NCI-H226 (cell line): ENCODE results near the gene DSCAM.

Experiments
- DNase-seq: peaks from one replicate; pipeline ENCODE4 v3.0.0-alpha.2; 2015

The DSCAM gene

DNA sequence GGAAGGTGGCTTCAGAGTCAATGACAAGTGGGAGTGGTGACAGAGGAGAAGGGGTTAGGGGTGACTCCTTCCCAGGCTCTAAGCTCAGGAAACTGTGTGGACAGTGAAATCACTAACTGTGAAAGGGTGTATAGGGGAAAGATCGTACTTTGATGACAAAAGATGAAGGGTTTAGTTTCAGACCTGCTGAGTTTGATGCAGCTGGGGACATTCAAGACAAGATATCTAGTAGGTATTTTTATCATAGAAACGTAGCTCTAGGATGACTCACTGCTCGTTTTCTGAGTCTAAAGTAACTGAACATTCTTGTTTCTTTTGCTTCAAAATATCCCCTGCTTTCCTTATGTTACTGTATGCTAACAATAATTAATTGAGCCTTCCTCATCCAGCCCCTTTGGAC lies 830.7 kb downstream of the DSCAM start:
- DNase-seq, result no peak

- DNase-seq, result no peak
Measured at GRCh38 chr21:40015818-40016217, 831.1 kb downstream of the DSCAM start.

DNA sequence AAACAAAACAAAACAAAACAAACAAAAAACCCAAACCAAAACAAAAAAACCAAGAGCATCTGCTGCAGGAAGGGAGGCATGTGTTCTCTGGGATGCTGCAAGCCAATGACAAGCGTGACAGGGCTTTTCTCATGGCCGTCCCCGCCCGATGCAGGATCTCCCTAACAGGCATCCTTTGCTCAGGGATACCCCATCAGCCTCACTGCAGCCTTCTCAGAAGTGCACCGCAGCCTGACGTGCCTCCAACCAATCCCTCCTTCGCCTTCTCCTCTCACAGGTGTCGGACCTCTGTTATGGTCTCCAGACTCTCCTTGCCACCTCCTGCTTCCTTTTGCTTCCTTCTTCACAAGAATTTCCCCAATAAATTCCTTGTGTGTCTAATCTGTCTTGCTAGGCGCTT lies 832.6 kb downstream of the DSCAM start:
- DNase-seq, result no peak

GRCh38 chr21:40013001-40013735 lies 833.8 kb downstream of the DSCAM start:
- DNase-seq, result no peak

GRCh38 chr21:40011371-40011770 lies 835.6 kb downstream of the DSCAM start:
- DNase-seq, result no peak

GRCh38 chr21:40002978-40003377 lies 844.0 kb downstream of the DSCAM start:
- DNase-seq, result no peak

DNA sequence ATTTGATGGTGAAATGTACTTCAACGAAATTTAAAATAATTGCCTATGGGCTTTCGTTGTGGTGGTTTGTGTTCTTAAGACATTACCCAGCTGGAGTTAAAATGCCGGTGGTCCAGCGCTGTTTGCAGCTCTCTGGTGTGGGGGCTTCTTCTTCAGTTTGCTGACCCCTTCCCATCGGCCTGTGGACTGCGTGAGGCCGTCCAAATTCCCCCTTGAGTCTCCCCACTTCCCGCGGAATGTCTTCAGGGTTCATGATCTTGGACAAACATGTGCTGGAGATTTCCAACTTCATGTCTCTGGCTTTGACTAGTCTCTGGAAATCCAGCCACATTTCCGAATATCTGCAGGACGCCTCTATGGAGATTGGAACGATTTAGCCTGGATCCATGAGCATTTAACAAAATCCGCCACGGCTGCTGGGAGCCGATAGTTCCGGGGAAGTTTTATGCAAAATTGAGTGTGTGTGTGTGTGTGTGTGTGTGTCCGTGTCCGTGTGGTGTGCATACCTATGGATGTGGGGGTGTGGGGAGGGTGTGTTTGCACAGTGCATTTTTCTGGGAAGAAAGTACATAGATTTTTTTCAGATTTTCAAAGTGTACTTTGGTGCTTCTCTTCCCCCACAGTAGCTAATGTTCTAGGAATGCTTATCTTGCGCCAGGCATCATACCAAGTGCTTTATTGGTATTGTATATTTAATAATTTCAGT lies 862.5 kb downstream of the DSCAM start:
- no peak for DNase-seq

GRCh38 chr21:39980241-39980820 lies 866.6 kb downstream of the DSCAM start:
- no peak for DNase-seq

GRCh38 chr21:39979321-39979720 lies 867.6 kb downstream of the DSCAM start:
- no peak for DNase-seq

DNA sequence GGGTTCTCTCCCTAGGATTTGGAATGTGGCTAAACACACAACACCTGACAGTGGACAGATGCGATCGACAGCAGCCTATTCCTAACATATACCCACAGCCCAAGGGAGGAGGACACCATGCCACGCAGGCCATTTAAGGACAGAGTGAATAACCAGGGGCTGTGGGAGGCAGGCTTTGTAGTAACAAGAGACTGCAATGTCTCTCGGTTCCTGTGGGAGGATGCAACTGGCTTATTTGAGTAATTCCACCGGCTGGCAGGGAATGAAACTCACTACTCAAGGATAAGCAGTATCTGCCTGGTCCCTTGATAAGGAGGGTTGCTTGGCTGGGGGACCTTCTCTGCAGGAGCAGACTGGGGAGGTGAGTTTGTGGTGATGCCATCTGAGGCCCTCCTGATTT lies 870.2 kb downstream of the DSCAM start:
- DNase-seq, result no peak

- DNase-seq, result no peak
Measured at GRCh38 chr21:39972976-39973770, 873.8 kb downstream of the DSCAM start.

DNA sequence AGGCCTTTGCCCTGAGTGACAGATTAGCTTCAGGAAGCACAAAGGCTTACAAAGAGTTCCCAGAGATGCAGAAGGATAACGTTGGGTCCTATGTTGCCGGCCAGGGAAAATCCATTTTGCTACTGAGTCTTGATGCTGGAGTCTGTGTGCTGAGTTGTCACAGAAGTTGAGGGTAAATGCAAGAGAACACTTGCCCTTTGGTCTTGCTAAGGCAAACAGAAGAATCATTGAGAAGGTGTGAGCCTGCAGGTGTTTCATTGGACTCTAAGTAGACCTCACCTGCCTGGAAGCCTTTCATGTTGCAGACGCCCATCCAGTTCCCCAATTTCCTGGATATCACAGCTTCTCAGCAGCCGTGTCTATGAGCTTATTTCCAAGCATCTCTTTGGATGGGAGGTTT lies 874.5 kb downstream of the DSCAM start:
- no peak for DNase-seq

- no peak for DNase-seq
Measured at GRCh38 chr21:39971956-39972355, 875.0 kb downstream of the DSCAM start.

GRCh38 chr21:39969691-39970364 lies 877.1 kb downstream of the DSCAM start:
- DNase-seq, result no peak

GRCh38 chr21:39968010-39968409 lies 878.9 kb downstream of the DSCAM start:
- no peak for DNase-seq

DNA sequence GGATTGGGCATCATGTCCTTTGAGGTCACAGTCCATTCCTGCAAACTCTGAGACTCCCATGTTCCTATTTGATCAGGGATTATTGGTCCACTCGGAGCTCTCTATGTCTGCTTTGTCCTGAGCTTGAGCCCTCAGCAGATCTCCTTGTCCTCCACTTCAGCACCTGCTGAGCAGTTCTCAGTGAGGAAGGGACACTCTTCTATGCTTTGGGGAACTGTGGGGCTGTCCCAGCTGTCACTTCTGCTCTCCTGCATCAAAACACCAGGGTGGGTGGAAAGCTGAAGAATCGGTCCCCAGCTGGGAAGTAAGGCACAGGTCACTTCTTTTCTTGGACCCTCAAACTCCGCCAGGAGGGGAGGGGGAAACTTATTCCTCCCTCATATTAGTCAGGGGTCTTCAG lies 880.2 kb downstream of the DSCAM start:
- no peak for DNase-seq

DNA sequence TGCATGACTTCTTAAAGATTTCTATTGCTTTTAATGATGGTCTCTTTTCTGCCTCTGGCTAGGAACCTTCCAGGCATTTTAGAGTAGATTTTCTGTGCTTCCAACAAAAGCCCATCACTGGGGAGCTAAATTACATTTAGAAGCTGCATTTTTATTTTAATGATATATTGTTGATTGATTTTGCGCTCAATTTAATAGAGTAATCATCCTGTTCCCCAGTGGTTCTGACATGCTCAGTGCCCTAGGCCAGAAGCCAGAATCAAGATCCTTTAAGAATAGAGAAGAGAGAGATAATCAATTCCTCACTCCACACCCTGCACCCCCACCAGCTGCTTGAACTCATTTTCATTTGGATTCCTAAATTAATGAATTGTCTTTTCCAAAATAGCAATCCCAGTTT lies 881.9 kb downstream of the DSCAM start:
- DNase-seq, result no peak

DNA sequence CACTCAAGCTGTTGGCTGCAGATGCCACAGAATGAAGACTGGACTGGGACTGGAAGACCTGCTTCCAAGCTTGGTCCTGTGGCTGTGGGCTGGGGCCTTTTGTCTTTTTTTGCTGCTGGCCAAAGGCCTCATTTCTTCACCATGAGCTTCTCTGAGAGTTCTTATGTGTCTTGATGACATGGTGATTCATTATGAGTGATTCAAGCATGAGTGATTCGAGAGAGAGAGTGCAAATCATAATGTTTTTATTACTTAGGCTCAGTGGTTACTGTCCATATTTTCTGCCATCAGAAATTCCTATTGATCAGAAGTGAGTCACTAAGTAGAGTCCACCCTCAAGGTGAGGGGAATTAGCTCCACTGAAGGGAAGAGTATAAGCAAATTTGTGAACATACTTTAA lies 885.7 kb downstream of the DSCAM start:
- DNase-seq, result no peak
